Panc1 (cell line): ENCODE results near the gene NEK7. TPM values are rescaled to one million over a fixed set of nuclear protein-coding genes. Genes with fewer than 3 reads are reported as not detected.

ENCODE experiments used
- ATAC-seq: fragments of 200-7000 bp; cut with Tn5 transposase; 2 replicates; pipeline ENCODE4 v1.9.1; 2020; ENCODE audit warnings: mild to moderate bottlenecking, moderate library complexity
- BruUV-seq: library from RNA; stranded (reverse); fragments of 400-500 nt; replicated peaks from 2 replicates; lab custom pipeline; 2021; lab: Mats Ljungman, UMichigan
- CTCF ChIA-PET: fragments of 300-600 bp; sonication (Branson Sonifier 250); formaldehyde crosslinking; loops from one replicate; lab custom pipeline; 2022; ENCODE audit warnings: antibody characterized with exemption; lab: Charles Lee
- POLR2A ChIA-PET: fragments of 300-600 bp; sonication (Branson Sonifier 250); formaldehyde crosslinking; loops from one replicate; lab custom pipeline; 2022; ENCODE audit warnings: antibody characterized with exemption; lab: Charles Lee
- DNase-seq: peaks from one replicate; pipeline ENCODE4 v3.0.0-alpha.2; 2010; ENCODE audit warnings: low read depth, low spot score
- H3K27ac ChIP-seq: 2 replicates; pipeline ENCODE4 v1.5.1; 2011; ENCODE audit warnings: mild to moderate bottlenecking, low read length, inconsistent platforms
- H3K27me3 ChIP-seq: fragments of 200-500 bp; sonication (Bioruptor generic); 2 replicates; pipeline ENCODE4 v1.6.0; 2014; ENCODE audit warnings: low read length, inconsistent platforms; ENCODE audit not compliant: control insufficient read depth, insufficient read depth
- H3K36me3 ChIP-seq: fragments of 200-500 bp; sonication (Bioruptor generic); 2 replicates; pipeline ENCODE4 v1.5.1; 2014; ENCODE audit warnings: inconsistent platforms, mild to moderate bottlenecking, low read length, moderate library complexity; ENCODE audit not compliant: control insufficient read depth, insufficient read depth
- H3K4me1 ChIP-seq: 2 replicates; pipeline ENCODE4 v1.5.1; 2011; ENCODE audit warnings: inconsistent platforms, mild to moderate bottlenecking, low read length, moderate library complexity; ENCODE audit not compliant: control insufficient read depth, insufficient read depth
- H3K4me3 ChIP-seq, 2 experiments: 2 replicates each; pipeline ENCODE4 v1.5.1; 2011 to 2012; ENCODE audit warnings: low read depth in 2 of 2, low read length in 2 of 2, mild to moderate bottlenecking in 2 of 2, inconsistent platforms in 1 of 2, moderate library complexity in 1 of 2
- H3K9me3 ChIP-seq: fragments of 200-500 bp; sonication (Bioruptor generic); 2 replicates; pipeline ENCODE4 v1.5.1; 2014; ENCODE audit warnings: low read depth, mild to moderate bottlenecking, inconsistent platforms, low read length, moderate library complexity; ENCODE audit not compliant: control insufficient read depth, insufficient read depth
- CTCF ChIP-seq: fragments of 450-650 bp; IDR thresholded peaks from 2 replicates; pipeline ENCODE4 v1.5.1; 2017; ENCODE audit warnings: mild to moderate bottlenecking
- POLR2AphosphoS5 ChIP-seq: IDR thresholded peaks from 2 replicates; pipeline ENCODE4 v1.6.1; 2012; ENCODE audit warnings: mild to moderate bottlenecking, low read depth, low read length, moderate library complexity
- SIN3A ChIP-seq: IDR thresholded peaks from 2 replicates; pipeline ENCODE4 v1.6.1; 2012; ENCODE audit warnings: low read depth, mild to moderate bottlenecking, low read length, moderate library complexity, borderline replicate concordance; ENCODE audit not compliant: insufficient read depth
- TCF7L2 ChIP-seq: IDR thresholded peaks from 2 replicates; pipeline ENCODE4 v1.6.1; 2011; ENCODE audit warnings: mild to moderate bottlenecking, low read depth, low read length, inconsistent platforms
- in situ Hi-C: cut with HindIII; loops from 2 replicates; pipeline ENCODE4 v1.10.0; 2016; ENCODE audit warnings: low sequenced_read_pairs, low pct_unique_long_range_greater_than_20kb
- intact Hi-C: fragments of 100-400 bp; cut with micrococcal nuclease; formaldehyde crosslinking; loops from one replicate; pipeline ENCODE4 v1.10.0; 2022; ENCODE audit not compliant: unreplicated experiment
- total RNA-seq: library from RNA; stranded (reverse); gene quantifications from one replicate; pipeline ENCODE4 v1.2.1, GENCODE V29; 2021; ENCODE audit not compliant: unreplicated experiment
- TF ChIP-seq, protein P1 (sequence below), 2 experiments: IDR thresholded peaks; 2 replicates each; pipeline ENCODE4 v1.6.1; 2011 to 2012; ENCODE audit warnings: low read depth in 2 of 2, control low read depth in 1 of 2, low read length in 1 of 2, mild to moderate bottlenecking in 1 of 2, moderate library complexity in 1 of 2; ENCODE audit not compliant: insufficient read depth in 1 of 2

Gene NEK7
- total RNA-seq, 1 experiment from 2014 or later: 53.0 TPM

DNA sequence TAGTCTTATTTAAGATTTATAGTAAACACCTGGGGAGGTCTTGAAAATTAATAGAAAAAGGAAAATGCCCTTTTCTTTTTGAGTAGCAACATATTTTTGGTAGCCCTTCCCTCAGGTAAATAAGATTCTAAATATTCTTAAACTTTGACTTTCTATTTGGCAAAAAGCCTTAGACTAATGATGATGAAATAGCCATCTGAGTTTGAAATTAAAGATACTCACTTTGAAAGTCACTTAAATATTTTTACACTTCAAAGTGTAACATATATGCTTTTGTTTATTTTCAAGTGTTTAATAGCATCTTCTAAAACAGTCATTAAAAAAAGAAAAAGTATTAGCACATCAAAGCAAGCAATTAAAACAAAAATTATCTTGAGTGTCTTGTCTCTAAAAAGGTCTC, 135.1 kb downstream of the NEK7 start:
- ChIA-PET CTCF (no interaction called here), POLR2A (no interaction called here)
- TF ChIP-seq, protein P1, sequence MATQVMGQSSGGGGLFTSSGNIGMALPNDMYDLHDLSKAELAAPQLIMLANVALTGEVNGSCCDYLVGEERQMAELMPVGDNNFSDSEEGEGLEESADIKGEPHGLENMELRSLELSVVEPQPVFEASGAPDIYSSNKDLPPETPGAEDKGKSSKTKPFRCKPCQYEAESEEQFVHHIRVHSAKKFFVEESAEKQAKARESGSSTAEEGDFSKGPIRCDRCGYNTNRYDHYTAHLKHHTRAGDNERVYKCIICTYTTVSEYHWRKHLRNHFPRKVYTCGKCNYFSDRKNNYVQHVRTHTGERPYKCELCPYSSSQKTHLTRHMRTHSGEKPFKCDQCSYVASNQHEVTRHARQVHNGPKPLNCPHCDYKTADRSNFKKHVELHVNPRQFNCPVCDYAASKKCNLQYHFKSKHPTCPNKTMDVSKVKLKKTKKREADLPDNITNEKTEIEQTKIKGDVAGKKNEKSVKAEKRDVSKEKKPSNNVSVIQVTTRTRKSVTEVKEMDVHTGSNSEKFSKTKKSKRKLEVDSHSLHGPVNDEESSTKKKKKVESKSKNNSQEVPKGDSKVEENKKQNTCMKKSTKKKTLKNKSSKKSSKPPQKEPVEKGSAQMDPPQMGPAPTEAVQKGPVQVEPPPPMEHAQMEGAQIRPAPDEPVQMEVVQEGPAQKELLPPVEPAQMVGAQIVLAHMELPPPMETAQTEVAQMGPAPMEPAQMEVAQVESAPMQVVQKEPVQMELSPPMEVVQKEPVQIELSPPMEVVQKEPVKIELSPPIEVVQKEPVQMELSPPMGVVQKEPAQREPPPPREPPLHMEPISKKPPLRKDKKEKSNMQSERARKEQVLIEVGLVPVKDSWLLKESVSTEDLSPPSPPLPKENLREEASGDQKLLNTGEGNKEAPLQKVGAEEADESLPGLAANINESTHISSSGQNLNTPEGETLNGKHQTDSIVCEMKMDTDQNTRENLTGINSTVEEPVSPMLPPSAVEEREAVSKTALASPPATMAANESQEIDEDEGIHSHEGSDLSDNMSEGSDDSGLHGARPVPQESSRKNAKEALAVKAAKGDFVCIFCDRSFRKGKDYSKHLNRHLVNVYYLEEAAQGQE (IDR thresholded peaks at IDR 0.05; ENCODE audit: insufficient read depth in 1 of 2, low read depth in 2 of 2, low read length in 1 of 2): no peak
- Histone ChIP-seq H3K36me3 (no peaks in the 10 kb centered on the region; the same call in 1 of the 2 replicates), H3K9me3 (no peaks in the 10 kb centered on the region), H3K27me3 (no peaks in the 10 kb centered on the region), H3K4me3 (no peak overlapping the region), H3K4me1 (no peaks in the 10 kb centered on the region), H3K27ac (no peak overlapping the region)
- in situ Hi-C loops: no loop called here
- intact Hi-C loops: no loop called here
- DNase-seq (no peak), ATAC-seq (no peak)
- no TSS peak for BruUV-seq

DNA sequence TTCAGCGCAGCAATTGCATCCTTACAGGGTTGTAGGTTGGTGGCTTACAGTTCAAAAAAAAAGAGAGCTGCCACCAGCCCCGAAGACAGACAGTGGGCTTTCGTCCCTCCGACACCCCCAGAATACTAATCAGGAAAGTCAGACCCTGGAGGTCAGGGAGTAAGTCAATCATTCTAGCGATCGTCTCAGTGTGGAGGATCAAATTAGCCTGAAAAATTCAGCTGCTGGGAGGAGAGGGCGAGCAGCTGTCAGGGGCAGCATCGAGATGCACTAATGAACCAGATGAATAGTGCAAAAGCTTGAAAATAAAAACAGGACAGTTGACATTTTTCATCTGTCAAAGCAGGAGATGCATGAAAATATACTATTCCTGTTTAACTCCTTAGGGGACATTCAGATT, 138.4 kb downstream of the NEK7 start:
- CTCF ChIA-PET: no interaction called here
- intact Hi-C loops: no loop called here
- peaks cover 2% of the 10 kb centered on the region; the same call in 1 of the 2 replicates for H3K36me3 ChIP-seq

More for the DNA sequence above, 138.4 kb downstream of the NEK7 start:
- Histone ChIP-seq H3K9me3 (no peaks in the 10 kb centered on the region), H3K4me3 (no peak overlapping the region), H3K27ac (no peak overlapping the region), H3K4me1 (no peaks in the 10 kb centered on the region), H3K27me3 (no peaks in the 10 kb centered on the region)
- no TSS peak for BruUV-seq
- in situ Hi-C loops: no loop called here
- POLR2A ChIA-PET: no interaction called here
- ATAC-seq: no peak
- DNase-seq: no peak
- TF ChIP-seq TCF7L2: no peak
- no peak for TF ChIP-seq CTCF
- TF ChIP-seq, protein P1 (IDR thresholded peaks at IDR 0.05; ENCODE audit: insufficient read depth in 1 of 2, low read depth in 2 of 2, low read length in 1 of 2): no peak
- TF ChIP-seq SIN3A: no peak
- TF ChIP-seq POLR2AphosphoS5: no peak
